ENCODE measurements around the gene KIF7. TPM values are rescaled to one million over a fixed set of nuclear protein-coding genes. Genes with fewer than 3 reads are reported as not detected.

The KIF7 gene
- polyA plus RNA-seq, 1 of the 3 experiments (the other 2 are of a cell fraction): 12.0 TPM

DNA sequence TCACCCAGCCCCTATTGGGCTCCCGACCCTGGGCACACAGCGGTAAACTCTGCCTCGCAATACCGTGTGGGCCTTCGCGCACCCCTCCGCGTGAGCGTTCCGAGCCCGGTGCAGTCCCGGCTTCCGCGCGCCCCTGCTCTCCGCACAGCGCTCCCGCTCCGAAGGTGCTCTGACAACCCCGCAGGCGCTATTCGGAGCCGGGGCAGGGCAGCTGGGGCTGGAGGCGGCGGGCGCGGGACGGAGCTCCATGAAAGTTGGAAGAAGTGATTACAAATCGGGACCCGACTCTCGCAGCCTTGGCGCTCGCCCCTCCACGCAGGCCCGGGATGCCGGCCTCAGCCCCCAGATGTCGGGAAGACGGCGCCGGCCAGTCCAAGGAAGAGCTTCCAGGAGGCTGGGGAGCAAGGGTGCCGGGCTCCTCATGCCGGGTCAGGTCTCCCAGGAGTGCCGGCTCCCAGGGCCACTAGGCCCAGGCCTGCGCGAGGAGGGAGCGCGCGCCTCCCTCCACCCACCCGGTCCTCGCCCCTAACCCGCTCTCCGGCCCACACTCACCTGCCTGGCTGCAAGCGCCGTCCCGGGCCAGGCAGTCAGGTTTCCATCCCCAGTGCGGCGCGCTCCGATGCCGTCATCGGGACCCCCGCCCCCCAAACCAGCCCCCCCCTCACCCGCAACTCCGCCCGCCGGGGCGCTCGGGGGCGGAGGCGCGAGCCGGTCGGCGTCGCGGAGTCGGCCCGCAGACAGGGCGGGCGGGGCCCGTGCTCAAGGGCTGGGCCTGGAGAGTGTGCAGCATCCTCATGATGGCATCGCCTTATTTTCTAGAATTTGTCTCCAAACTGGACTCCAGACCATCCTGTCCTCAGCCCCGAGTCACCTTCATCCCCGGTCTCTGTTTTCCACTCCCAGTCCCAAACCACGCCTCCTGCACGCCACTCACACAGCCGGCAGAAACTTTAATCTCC is at the start of gene KIF7 (continued):
- TF ChIP-seq CHD2 (IDR thresholded peaks at IDR 0.05; ENCODE audit: low read length, partially characterized antibody): no peak
- no peak for TF ChIP-seq GATA2 (CRISPR knock-in tag; IDR thresholded peaks at IDR 0.05)
- peak; percentile 19; the same call in 1 of the 2 replicates for TF ChIP-seq TAF1 (IDR thresholded peaks at IDR 0.05; ENCODE audit: borderline replicate concordance, low read depth, low read length)
- no peak for TF ChIP-seq SMC3 (IDR thresholded peaks at IDR 0.05; ENCODE audit: low read depth, low read length)
- TF ChIP-seq MEF2A (IDR thresholded peaks at IDR 0.05; ENCODE audit: borderline replicate concordance, low read depth): no peak
- TF ChIP-seq EZH2phosphoT487 (IDR thresholded peaks at IDR 0.05; ENCODE audit: borderline replicate concordance, low read depth): no peak
- no peak for TF ChIP-seq RXRA (IDR thresholded peaks at IDR 0.05; ENCODE audit: borderline replicate concordance, low read depth)
- TF ChIP-seq EP300 (IDR thresholded peaks at IDR 0.05; ENCODE audit: borderline replicate concordance in 1 of 2, low read depth in 1 of 2, low read length in 1 of 2): no peak
- TF ChIP-seq, protein P1, sequence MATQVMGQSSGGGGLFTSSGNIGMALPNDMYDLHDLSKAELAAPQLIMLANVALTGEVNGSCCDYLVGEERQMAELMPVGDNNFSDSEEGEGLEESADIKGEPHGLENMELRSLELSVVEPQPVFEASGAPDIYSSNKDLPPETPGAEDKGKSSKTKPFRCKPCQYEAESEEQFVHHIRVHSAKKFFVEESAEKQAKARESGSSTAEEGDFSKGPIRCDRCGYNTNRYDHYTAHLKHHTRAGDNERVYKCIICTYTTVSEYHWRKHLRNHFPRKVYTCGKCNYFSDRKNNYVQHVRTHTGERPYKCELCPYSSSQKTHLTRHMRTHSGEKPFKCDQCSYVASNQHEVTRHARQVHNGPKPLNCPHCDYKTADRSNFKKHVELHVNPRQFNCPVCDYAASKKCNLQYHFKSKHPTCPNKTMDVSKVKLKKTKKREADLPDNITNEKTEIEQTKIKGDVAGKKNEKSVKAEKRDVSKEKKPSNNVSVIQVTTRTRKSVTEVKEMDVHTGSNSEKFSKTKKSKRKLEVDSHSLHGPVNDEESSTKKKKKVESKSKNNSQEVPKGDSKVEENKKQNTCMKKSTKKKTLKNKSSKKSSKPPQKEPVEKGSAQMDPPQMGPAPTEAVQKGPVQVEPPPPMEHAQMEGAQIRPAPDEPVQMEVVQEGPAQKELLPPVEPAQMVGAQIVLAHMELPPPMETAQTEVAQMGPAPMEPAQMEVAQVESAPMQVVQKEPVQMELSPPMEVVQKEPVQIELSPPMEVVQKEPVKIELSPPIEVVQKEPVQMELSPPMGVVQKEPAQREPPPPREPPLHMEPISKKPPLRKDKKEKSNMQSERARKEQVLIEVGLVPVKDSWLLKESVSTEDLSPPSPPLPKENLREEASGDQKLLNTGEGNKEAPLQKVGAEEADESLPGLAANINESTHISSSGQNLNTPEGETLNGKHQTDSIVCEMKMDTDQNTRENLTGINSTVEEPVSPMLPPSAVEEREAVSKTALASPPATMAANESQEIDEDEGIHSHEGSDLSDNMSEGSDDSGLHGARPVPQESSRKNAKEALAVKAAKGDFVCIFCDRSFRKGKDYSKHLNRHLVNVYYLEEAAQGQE (IDR thresholded peaks at IDR 0.05; ENCODE audit: low read depth, low read length): no peak

DNA sequence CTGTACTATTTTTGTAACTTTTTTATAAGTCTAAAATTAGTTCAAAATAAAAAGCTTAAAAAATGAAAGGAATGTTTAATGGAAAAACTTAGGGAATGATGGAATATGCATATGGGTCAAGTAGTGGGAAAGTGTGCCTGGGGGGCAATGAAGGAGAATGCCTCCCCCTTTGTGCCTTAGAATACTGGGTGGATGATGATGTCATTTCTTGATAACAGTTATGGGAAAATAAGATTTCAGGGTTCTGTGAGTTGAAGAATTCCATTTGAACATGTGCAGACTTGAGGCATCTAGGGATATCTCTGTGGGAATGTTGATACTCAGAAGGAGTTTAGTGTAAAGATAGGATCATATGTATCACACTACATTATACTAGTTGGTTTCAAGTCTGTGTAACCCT is 49.1 kb upstream of the KIF7 start:
- H3K9me3 ChIP-seq: no peaks in the 10 kb centered on the region
- peaks cover 0 to 6% of the 10 kb centered on the region in 2 experiments; a peak in 1 of 4 replicates for H3K4me1 ChIP-seq (ENCODE audit: control insufficient read depth in 1 of 2, insufficient read depth in 2 of 2, low read depth in 1 of 2, low read length in 1 of 2)
- H3K4me3 ChIP-seq (ENCODE audit: low read depth in 2 of 2, low read length in 1 of 2): no peak overlapping the region
- H3K27me3 ChIP-seq (ENCODE audit: insufficient read depth): peaks cover 5% of the 10 kb centered on the region; the same call in 1 of the 2 replicates
- ChIA-PET CTCF (interaction anchor here (2.5 kb wide), 1 partner anchor 31 kb away, joined by 9 read pairs; no protein-coding TSS in a partner anchor), POLR2A (no interaction called here)
- H4K20me1 ChIP-seq (ENCODE audit: insufficient read depth): no peaks in the 10 kb centered on the region
- no peak for DNase-seq
- no peak overlapping the region for H3K27ac ChIP-seq (ENCODE audit: low read depth in 2 of 2, low read length in 1 of 2)
- H3K9me2 ChIP-seq: no peaks in the 10 kb centered on the region
- no peaks in the 10 kb centered on the region for H3K36me3 ChIP-seq (replicated peaks in 1 of 2; ENCODE audit: control insufficient read depth in 1 of 2, insufficient read depth in 2 of 2, low read length in 1 of 2)
- no peak overlapping the region for H2AFZ ChIP-seq (ENCODE audit: low read depth)
- no peaks in the 10 kb centered on the region for H3F3A ChIP-seq (replicated peaks; ENCODE audit: insufficient read depth)
- H3K4me2 ChIP-seq: no peak overlapping the region
- H3K9ac ChIP-seq: no peak overlapping the region
- H3K79me2 ChIP-seq (ENCODE audit: insufficient read depth): no peaks in the 10 kb centered on the region
- TF ChIP-seq JUND (IDR thresholded peaks at IDR 0.05) (no peak), FOSL2 (IDR thresholded peaks at IDR 0.05; ENCODE audit: borderline replicate concordance, low read depth) (no peak), EZH2phosphoT487 (IDR thresholded peaks at IDR 0.05; ENCODE audit: borderline replicate concordance, low read depth) (no peak), YY1 (IDR thresholded peaks at IDR 0.05; ENCODE audit: low read depth) (no peak), SMC3 (IDR thresholded peaks at IDR 0.05; ENCODE audit: low read depth, low read length) (no peak), FOXM1 (IDR thresholded peaks at IDR 0.05; ENCODE audit: low read depth) (no peak), TEAD4 (IDR thresholded peaks at IDR 0.05; ENCODE audit: borderline replicate concordance, insufficient read depth) (no peak), TCF12 (IDR thresholded peaks at IDR 0.05) (no peak), POLR2AphosphoS5 (IDR thresholded peaks at IDR 0.05; ENCODE audit: low read depth, low read length) (no peak), EP300 (IDR thresholded peaks at IDR 0.05; ENCODE audit: borderline replicate concordance in 1 of 2, low read depth in 1 of 2, low read length in 1 of 2) (no peak), SIN3A (IDR thresholded peaks at IDR 0.05; ENCODE audit: borderline replicate concordance, low read depth, low read length) (no peak), RXRA (IDR thresholded peaks at IDR 0.05; ENCODE audit: borderline replicate concordance, low read depth) (no peak)
- TF ChIP-seq, protein P2, sequence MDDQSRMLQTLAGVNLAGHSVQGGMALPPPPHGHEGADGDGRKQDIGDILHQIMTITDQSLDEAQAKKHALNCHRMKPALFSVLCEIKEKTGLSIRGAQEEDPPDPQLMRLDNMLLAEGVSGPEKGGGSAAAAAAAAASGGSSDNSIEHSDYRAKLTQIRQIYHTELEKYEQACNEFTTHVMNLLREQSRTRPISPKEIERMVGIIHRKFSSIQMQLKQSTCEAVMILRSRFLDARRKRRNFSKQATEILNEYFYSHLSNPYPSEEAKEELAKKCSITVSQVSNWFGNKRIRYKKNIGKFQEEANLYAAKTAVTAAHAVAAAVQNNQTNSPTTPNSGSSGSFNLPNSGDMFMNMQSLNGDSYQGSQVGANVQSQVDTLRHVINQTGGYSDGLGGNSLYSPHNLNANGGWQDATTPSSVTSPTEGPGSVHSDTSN (IDR thresholded peaks at IDR 0.05): no peak
- TF ChIP-seq, protein P3, sequence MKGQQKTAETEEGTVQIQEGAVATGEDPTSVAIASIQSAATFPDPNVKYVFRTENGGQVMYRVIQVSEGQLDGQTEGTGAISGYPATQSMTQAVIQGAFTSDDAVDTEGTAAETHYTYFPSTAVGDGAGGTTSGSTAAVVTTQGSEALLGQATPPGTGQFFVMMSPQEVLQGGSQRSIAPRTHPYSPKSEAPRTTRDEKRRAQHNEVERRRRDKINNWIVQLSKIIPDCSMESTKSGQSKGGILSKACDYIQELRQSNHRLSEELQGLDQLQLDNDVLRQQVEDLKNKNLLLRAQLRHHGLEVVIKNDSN (IDR thresholded peaks at IDR 0.05; ENCODE audit: borderline replicate concordance, low read depth): no peak
- TF ChIP-seq, protein P4, sequence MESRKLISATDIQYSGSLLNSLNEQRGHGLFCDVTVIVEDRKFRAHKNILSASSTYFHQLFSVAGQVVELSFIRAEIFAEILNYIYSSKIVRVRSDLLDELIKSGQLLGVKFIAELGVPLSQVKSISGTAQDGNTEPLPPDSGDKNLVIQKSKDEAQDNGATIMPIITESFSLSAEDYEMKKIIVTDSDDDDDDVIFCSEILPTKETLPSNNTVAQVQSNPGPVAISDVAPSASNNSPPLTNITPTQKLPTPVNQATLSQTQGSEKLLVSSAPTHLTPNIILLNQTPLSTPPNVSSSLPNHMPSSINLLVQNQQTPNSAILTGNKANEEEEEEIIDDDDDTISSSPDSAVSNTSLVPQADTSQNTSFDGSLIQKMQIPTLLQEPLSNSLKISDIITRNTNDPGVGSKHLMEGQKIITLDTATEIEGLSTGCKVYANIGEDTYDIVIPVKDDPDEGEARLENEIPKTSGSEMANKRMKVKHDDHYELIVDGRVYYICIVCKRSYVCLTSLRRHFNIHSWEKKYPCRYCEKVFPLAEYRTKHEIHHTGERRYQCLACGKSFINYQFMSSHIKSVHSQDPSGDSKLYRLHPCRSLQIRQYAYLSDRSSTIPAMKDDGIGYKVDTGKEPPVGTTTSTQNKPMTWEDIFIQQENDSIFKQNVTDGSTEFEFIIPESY (IDR thresholded peaks at IDR 0.05; ENCODE audit: borderline replicate concordance, low read depth): no peak

All from SK-N-SH (cell line).